Measurements from ENCODE around the gene ADGRA3. TPM values are rescaled to one million over a fixed set of nuclear protein-coding genes. Genes with fewer than 3 reads are reported as not detected.

Gene ADGRA3
- total and polyA plus RNA-seq, 7 experiments from 2014 or later = 0.60 to 5.2 (median 4.3) TPM

DNA sequence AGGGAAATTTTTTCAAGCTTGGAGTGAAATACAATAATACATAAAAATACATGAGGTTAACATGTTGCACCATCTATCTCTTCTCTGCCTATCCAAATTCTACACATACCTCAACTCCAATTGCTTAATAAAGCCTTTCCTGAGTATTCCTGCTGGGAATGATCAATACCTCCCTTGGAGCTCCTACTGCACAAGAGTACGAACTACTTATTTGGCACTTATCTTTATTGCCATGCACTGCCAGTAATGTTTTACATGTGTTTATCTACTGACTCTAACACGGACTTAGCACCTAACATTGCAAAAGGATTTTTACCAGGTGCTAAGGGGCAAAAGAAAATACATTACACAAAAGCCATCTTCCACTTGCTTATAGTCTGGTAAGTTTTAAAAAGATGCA is 80.2 kb downstream of the ADGRA3 start:
- intact Hi-C loops (cut with micrococcal nuclease) = no loop called here
- Histone ChIP-seq H3K27ac (ENCODE audit: low read depth, low read length) (no peak overlapping the region), H3K36me3 (ENCODE audit: control insufficient read depth in 2 of 3, insufficient read depth in 3 of 3, low read length in 3 of 3) (no peaks in the 10 kb centered on the region), H3K9me3 (ENCODE audit: control insufficient read depth in 2 of 3, low read length in 3 of 3) (no peaks in the 10 kb centered on the region), H3K27me3 (ENCODE audit: control insufficient read depth in 2 of 2, insufficient read depth in 2 of 2, low read length in 2 of 2) (no peaks in the 10 kb centered on the region), H3K4me3 (ENCODE audit: low read length) (no peak overlapping the region), H3K4me1 (ENCODE audit: control insufficient read depth in 2 of 2, insufficient read depth in 2 of 2, low read length in 2 of 2) (no peaks in the 10 kb centered on the region)
- Mint-ChIP-seq H3K27ac (no peak overlapping the region), H3K36me3 (peaks cover 3 to 40% (median 10%) of the 10 kb centered on the region in 5 donors), H3K9me3 (peaks cover 0 to 2% (median 0%) of the 10 kb centered on the region in 11 donors), H3K4me1 (peaks cover 0 to under 1% (median 0%) of the 10 kb centered on the region in 7 donors), H3K27me3 (no peaks in the 10 kb centered on the region), H3K4me3 (no peak overlapping the region)
- POLR2A ChIA-PET = no interaction called here
- DNase-seq (no peak), ATAC-seq (no peak)
- CTCF ChIA-PET = no interaction called here

DNA sequence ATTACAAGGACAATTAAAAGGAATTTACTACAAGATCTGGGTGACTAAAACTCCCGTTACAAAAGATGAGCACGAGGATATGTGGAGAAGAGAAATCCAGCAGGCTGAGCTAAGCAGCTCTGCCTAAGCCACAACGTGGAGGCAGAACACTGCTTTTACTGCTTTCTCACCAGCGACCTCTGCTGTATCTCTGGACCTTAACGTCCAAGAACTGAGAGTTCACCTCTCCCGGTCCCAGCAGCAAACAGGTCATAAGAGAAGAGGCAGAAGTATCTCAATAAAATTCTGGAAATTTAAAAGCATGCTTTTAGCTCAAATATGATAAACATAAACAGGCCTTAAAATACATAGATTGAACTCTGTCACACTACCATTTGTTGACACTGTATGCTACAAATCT is 81.0 kb downstream of the ADGRA3 start:
- H3K9me3 ChIP-seq (ENCODE audit: control insufficient read depth in 2 of 3, low read length in 3 of 3) = no peaks in the 10 kb centered on the region
- POLR2A ChIA-PET = no interaction called here

DNA sequence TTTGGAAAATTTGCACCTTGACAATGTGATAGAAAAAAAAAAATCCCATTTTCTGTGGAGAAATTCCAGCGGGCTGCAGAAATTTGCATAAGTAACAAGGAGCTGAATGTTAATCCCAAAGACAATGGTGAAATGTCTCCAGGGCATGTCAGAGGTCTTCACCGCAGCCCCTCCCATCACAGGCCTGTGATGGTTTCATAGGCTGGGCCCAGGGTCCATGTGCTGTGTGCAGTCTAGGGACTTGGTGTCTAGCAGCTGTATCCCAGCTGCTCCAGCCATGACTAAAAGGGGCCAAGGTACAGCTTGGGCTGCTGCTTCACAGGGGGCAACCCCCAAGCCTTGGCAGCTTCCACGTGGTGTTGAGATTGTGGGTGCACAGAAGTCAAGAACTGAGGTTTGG is 85.2 kb downstream of the ADGRA3 start:
- Histone ChIP-seq H3K36me3 (ENCODE audit: control insufficient read depth in 2 of 3, insufficient read depth in 3 of 3, low read length in 3 of 3) (no peaks in the 10 kb centered on the region), H3K27ac (ENCODE audit: low read depth, low read length) (no peak overlapping the region), H3K4me1 (ENCODE audit: control insufficient read depth in 2 of 2, insufficient read depth in 2 of 2, low read length in 2 of 2) (no peaks in the 10 kb centered on the region), H3K27me3 (ENCODE audit: control insufficient read depth in 2 of 2, insufficient read depth in 2 of 2, low read length in 2 of 2) (no peaks in the 10 kb centered on the region), H3K9me3 (ENCODE audit: control insufficient read depth in 2 of 3, low read length in 3 of 3) (no peaks in the 10 kb centered on the region), H3K4me3 (ENCODE audit: low read length) (no peak overlapping the region)
- no peak for ATAC-seq
- POLR2A ChIA-PET = no interaction called here
- intact Hi-C loops (cut with micrococcal nuclease) = no loop called here
- Mint-ChIP-seq H3K27ac (no peak overlapping the region), H3K4me1 (no peaks in the 10 kb centered on the region), H3K4me3 (no peak overlapping the region), H3K27me3 (no peaks in the 10 kb centered on the region), H3K9me3 (peaks cover 0 to 2% (median 0%) of the 10 kb centered on the region in 11 donors), H3K36me3 (peaks cover 0 to 33% (median 9%) of the 10 kb centered on the region in 5 donors)
- CTCF ChIA-PET = no interaction called here
- DNase-seq = no peak

More for the DNA sequence above, 81.0 kb downstream of the ADGRA3 start:
- CTCF ChIA-PET = interaction anchor here (0.8 kb wide), 1 partner anchor 9 kb away, joined by 3 read pairs; no protein-coding TSS in a partner anchor
- no peaks in the 10 kb centered on the region for H3K4me1 ChIP-seq (ENCODE audit: control insufficient read depth in 2 of 2, insufficient read depth in 2 of 2, low read length in 2 of 2)
- Mint-ChIP-seq H3K27ac (no peak overlapping the region), H3K4me3 (no peak overlapping the region), H3K36me3 (peaks cover 3 to 47% (median 10%) of the 10 kb centered on the region in 5 donors), H3K4me1 (no peaks in the 10 kb centered on the region), H3K9me3 (peaks cover 0 to 2% (median 0%) of the 10 kb centered on the region in 11 donors), H3K27me3 (no peaks in the 10 kb centered on the region)
- DNase-seq (no peak), ATAC-seq (no peak)
- H3K27ac ChIP-seq (ENCODE audit: low read depth, low read length) = no peak overlapping the region
- intact Hi-C loops (cut with micrococcal nuclease) = no loop called here
- H3K4me3 ChIP-seq (ENCODE audit: low read length) = no peak overlapping the region
- no peaks in the 10 kb centered on the region for H3K36me3 ChIP-seq (ENCODE audit: control insufficient read depth in 2 of 3, insufficient read depth in 3 of 3, low read length in 3 of 3)
- no peaks in the 10 kb centered on the region for H3K27me3 ChIP-seq (ENCODE audit: control insufficient read depth in 2 of 2, insufficient read depth in 2 of 2, low read length in 2 of 2)

DNA sequence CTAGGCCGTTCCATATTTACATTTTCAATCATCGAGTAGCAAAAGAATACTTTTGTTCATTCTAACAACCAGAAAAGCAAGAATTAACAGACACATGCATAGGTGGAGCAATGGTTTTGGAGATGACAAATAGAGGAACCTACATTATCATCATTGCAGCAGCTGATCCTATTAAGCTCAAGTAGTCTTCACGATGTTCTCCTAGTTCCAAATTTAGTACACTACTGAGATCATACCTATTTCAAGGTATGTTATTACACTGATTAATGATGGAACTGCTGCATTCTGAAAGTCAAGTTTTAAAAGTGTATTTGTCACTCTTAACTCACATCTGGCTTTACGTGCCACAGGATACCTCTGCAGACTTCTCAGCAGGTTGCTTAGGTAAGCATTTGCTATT is 87.4 kb downstream of the ADGRA3 start:
- no peaks in the 10 kb centered on the region for H3K4me1 Mint-ChIP-seq
- intact Hi-C loops (cut with micrococcal nuclease) = no loop called here
- H3K27ac ChIP-seq (ENCODE audit: low read depth, low read length) = no peak overlapping the region

DNA sequence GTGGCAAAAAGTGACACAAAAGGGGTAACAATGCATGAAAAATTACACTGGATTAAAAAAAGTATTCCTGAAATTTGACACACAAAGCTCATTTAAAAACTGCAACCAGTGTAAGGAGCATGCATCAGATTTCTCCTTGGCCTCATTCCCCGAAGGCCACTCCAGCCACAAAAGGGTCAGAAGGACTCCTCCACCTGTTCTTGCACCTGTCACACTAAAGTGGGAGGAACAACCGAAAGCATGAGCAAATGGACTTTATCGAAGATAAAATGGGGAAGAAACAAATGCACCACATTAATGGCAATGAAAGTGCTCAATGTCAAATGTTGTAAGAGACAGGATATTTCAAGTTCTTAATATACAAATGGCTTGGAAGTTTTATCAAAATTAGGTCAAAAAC is 88.2 kb downstream of the ADGRA3 start:
- no peak overlapping the region for H3K27ac ChIP-seq (ENCODE audit: low read depth, low read length)
- H3K4me1 ChIP-seq (ENCODE audit: control insufficient read depth in 2 of 2, insufficient read depth in 2 of 2, low read length in 2 of 2) = no peaks in the 10 kb centered on the region
- no peak for DNase-seq
- H3K9me3 ChIP-seq (ENCODE audit: control insufficient read depth in 2 of 3, low read length in 3 of 3) = no peaks in the 10 kb centered on the region
- Mint-ChIP-seq H3K27ac (no peak overlapping the region), H3K4me1 (no peaks in the 10 kb centered on the region), H3K4me3 (no peak overlapping the region), H3K27me3 (no peaks in the 10 kb centered on the region), H3K9me3 (peaks cover 0 to 2% (median 0%) of the 10 kb centered on the region in 11 donors), H3K36me3 (peaks cover 0 to 37% (median 4%) of the 10 kb centered on the region in 5 donors)
- ChIA-PET POLR2A (no interaction called here), CTCF (interaction anchor here (0.7 kb wide), 1 partner anchor 1279 kb away, joined by 7 read pairs; no protein-coding TSS in a partner anchor)
- no peaks in the 10 kb centered on the region for H3K27me3 ChIP-seq (ENCODE audit: control insufficient read depth in 2 of 2, insufficient read depth in 2 of 2, low read length in 2 of 2)
- H3K4me3 ChIP-seq (ENCODE audit: low read length) = no peak overlapping the region
- ATAC-seq = no peak
- intact Hi-C loops (cut with micrococcal nuclease) = no loop called here
- H3K36me3 ChIP-seq (ENCODE audit: control insufficient read depth in 2 of 3, insufficient read depth in 3 of 3, low read length in 3 of 3) = no peaks in the 10 kb centered on the region

More for the DNA sequence above, 87.4 kb downstream of the ADGRA3 start:
- ChIA-PET POLR2A (no interaction called here), CTCF (no interaction called here)
- Mint-ChIP-seq H3K27ac (peak overlapping the region in 1 of 9 donors; percentile 4), H3K36me3 (peaks cover 0 to 37% (median 4%) of the 10 kb centered on the region in 5 donors), H3K9me3 (peaks cover 0 to 2% (median 0%) of the 10 kb centered on the region in 11 donors), H3K27me3 (no peaks in the 10 kb centered on the region), H3K4me3 (no peak overlapping the region)
- ATAC-seq = no peak
- Histone ChIP-seq H3K27me3 (ENCODE audit: control insufficient read depth in 2 of 2, insufficient read depth in 2 of 2, low read length in 2 of 2) (no peaks in the 10 kb centered on the region), H3K4me1 (ENCODE audit: control insufficient read depth in 2 of 2, insufficient read depth in 2 of 2, low read length in 2 of 2) (no peaks in the 10 kb centered on the region), H3K4me3 (ENCODE audit: low read length) (no peak overlapping the region), H3K36me3 (ENCODE audit: control insufficient read depth in 2 of 3, insufficient read depth in 3 of 3, low read length in 3 of 3) (no peaks in the 10 kb centered on the region), H3K9me3 (ENCODE audit: control insufficient read depth in 2 of 3, low read length in 3 of 3) (no peaks in the 10 kb centered on the region)
- DNase-seq = no peak

DNA sequence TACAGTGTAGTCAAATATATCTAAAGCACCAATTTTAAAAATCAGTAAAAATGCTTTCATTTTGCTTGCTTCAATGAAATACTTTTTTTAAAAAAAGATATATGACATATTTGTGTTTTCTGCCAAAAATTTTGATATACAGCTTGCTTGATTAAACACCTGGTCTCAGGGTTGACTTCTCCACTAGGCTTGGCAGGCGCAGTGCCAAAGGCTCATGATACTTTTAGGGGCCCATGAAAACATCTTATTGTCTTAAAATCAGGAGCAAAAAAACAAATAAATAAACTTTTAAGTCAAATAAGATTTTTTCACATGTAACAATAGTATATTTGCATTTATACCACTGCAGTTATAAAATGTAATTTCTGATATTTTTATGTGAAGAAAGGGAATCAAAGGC is 95.6 kb downstream of the ADGRA3 start:
- H3K27me3 ChIP-seq (ENCODE audit: control insufficient read depth in 2 of 2, insufficient read depth in 2 of 2, low read length in 2 of 2) = no peaks in the 10 kb centered on the region
- ChIA-PET POLR2A (interaction anchor here (0.5 kb wide), 1 partner anchor 264 kb away, joined by 3 read pairs; no protein-coding TSS in a partner anchor), CTCF (no interaction called here)
- H3K27me3 Mint-ChIP-seq = no peaks in the 10 kb centered on the region
- no peak overlapping the region for H3K4me3 ChIP-seq (ENCODE audit: low read length)
- no peak overlapping the region for H3K27ac Mint-ChIP-seq
- no peak overlapping the region for H3K4me3 Mint-ChIP-seq
- no peak for DNase-seq
- H3K9me3 Mint-ChIP-seq = peaks cover 0 to 1% (median 0%) of the 10 kb centered on the region in 11 donors
- H3K36me3 Mint-ChIP-seq = peaks cover 2 to 28% (median 6%) of the 10 kb centered on the region in 5 donors
- intact Hi-C loops (cut with micrococcal nuclease) = no loop called here
- no peaks in the 10 kb centered on the region for H3K36me3 ChIP-seq (ENCODE audit: control insufficient read depth in 2 of 3, insufficient read depth in 3 of 3, low read length in 3 of 3)
- H3K9me3 ChIP-seq (ENCODE audit: control insufficient read depth in 2 of 3, low read length in 3 of 3) = no peaks in the 10 kb centered on the region
- no peak for ATAC-seq
- no peak overlapping the region for H3K27ac ChIP-seq (ENCODE audit: low read depth, low read length)
- peaks cover 2 to 15% (median 6%) of the 10 kb centered on the region in 7 donors for H3K4me1 Mint-ChIP-seq
- no peaks in the 10 kb centered on the region for H3K4me1 ChIP-seq (ENCODE audit: control insufficient read depth in 2 of 2, insufficient read depth in 2 of 2, low read length in 2 of 2)

DNA sequence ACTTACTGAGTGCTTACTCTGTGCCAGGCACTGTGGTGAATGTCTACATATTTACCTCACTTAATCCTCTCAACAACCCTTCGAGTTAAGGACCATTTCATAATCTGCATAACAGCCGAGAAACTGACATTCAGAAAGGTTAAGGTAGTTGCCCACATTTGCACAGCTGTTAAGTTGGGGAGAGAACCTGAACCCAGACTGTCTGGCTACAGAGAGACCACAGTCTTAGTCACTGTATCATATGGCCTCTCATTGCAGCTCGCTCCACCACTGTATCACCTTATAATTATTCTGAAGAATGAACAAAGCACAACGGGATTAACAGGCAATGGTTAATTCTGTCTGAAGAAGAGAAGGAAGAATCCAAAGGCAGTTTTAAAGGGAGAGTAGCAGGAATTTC is 98.5 kb downstream of the ADGRA3 start:
- intact Hi-C loops (cut with micrococcal nuclease) = loop anchor here in 1 of 2 donors (10.0 kb wide), 2 partner anchors 47 to 97 kb away; partner anchors contain the start of gene ADGRA3
- H3K4me1 ChIP-seq (ENCODE audit: control insufficient read depth in 2 of 2, insufficient read depth in 2 of 2, low read length in 2 of 2) = no peaks in the 10 kb centered on the region
- H3K27ac ChIP-seq (ENCODE audit: low read depth, low read length) = no peak overlapping the region
- no peak overlapping the region for H3K4me3 Mint-ChIP-seq
- H3K27ac Mint-ChIP-seq = peak overlapping the region in 2 of 9 donors; percentile 28 to 44
- H3K27me3 Mint-ChIP-seq = no peaks in the 10 kb centered on the region
- CTCF ChIA-PET = interaction anchor here (0.5 to 0.8 kb wide), 2 partner anchors 9 to 28 kb away, joined by 3 read pairs; no protein-coding TSS in a partner anchor
- H3K36me3 Mint-ChIP-seq = peaks cover 2 to 17% (median 6%) of the 10 kb centered on the region in 5 donors
- no peak for ATAC-seq
- POLR2A ChIA-PET = no interaction called here
- peaks cover 0 to 1% (median 0%) of the 10 kb centered on the region in 11 donors for H3K9me3 Mint-ChIP-seq
- no peaks in the 10 kb centered on the region for H3K36me3 ChIP-seq (ENCODE audit: control insufficient read depth in 2 of 3, insufficient read depth in 3 of 3, low read length in 3 of 3)
- H3K9me3 ChIP-seq (ENCODE audit: control insufficient read depth in 2 of 3, low read length in 3 of 3) = no peaks in the 10 kb centered on the region
- no peak for DNase-seq
- no peak overlapping the region for H3K4me3 ChIP-seq (ENCODE audit: low read length)
- peaks cover 2 to 15% (median 6%) of the 10 kb centered on the region in 7 donors for H3K4me1 Mint-ChIP-seq
- no peaks in the 10 kb centered on the region for H3K27me3 ChIP-seq (ENCODE audit: control insufficient read depth in 2 of 2, insufficient read depth in 2 of 2, low read length in 2 of 2)
